Endothelial cell of umbilical vein (primary cell): ENCODE measurements around the gene CDH11. TPM values are rescaled to one million over a fixed set of nuclear protein-coding genes. Genes with fewer than 3 reads are reported as not detected.

Experiments used
- BruUV-seq: library from RNA; stranded (reverse); fragments of 400-500 nt; replicated peaks from 2 replicates; lab custom pipeline; 2021; lab: Mats Ljungman, UMichigan
- CTCF ChIA-PET: fragments of 300-600, 350-600 bp; sonication (Branson Sonifier 250); formaldehyde crosslinking; loops from one replicate; lab custom pipeline; 2021; ENCODE audit warnings: antibody characterized with exemption, inconsistent platforms; lab: Charles Lee
- POLR2A ChIA-PET: fragments of 300-600, 350-600 bp; sonication (Branson Sonifier 250); formaldehyde crosslinking; loops from one replicate; lab custom pipeline; 2021; ENCODE audit warnings: antibody characterized with exemption, inconsistent platforms; lab: Charles Lee
- DNase-seq: peaks from one replicate; pipeline ENCODE4 v3.0.0-alpha.2; 2011; ENCODE audit warnings: low read depth, low spot score
- FAIRE-seq: peaks from 2 replicates; lab custom pipeline; 2011; peaks lifted over from hg19 to GRCh38; lab: Jason Lieb, UNC
- H2AFZ ChIP-seq: 2 replicates; pipeline ENCODE4 v1.6.0; 2012; ENCODE audit warnings: low read depth, low read length, control low read depth, inconsistent platforms
- H3K27ac ChIP-seq: 2 replicates; pipeline ENCODE4 v1.5.1; 2011; ENCODE audit warnings: low read depth, mild to moderate bottlenecking, control low read depth, low read length, moderate library complexity; ENCODE audit not compliant: insufficient read depth
- H3K27me3 ChIP-seq, 2 experiments: 2 replicates each; pipeline versions ENCODE4 v1.6.0 to v1.6.1; 2011; ENCODE audit warnings: low read length in 2 of 2, mixed read lengths in 1 of 2; ENCODE audit not compliant: control insufficient read depth in 2 of 2, insufficient read depth in 2 of 2
- H3K36me3 ChIP-seq, 2 experiments: 2 replicates in 1 of 2; 3 replicates in 1 of 2; pipeline ENCODE4 v1.5.1; 2011; ENCODE audit warnings: low read length in 2 of 2, mild to moderate bottlenecking in 1 of 2, moderate library complexity in 1 of 2; ENCODE audit not compliant: control insufficient read depth in 2 of 2, insufficient read depth in 2 of 2; ENCODE audit errors: extremely low read depth in 1 of 2
- H3K4me1 ChIP-seq: 3 replicates; pipeline ENCODE4 v1.5.1; 2011; ENCODE audit warnings: mild to moderate bottlenecking, low read length; ENCODE audit not compliant: control insufficient read depth, insufficient read depth; ENCODE audit errors: extremely low read depth
- H3K4me2 ChIP-seq: 2 replicates; pipeline ENCODE4 v1.6.1; 2011; ENCODE audit warnings: low read length, control low read depth, mixed read lengths; ENCODE audit not compliant: insufficient read depth
- H3K4me3 ChIP-seq, 3 experiments: fragments of 200-600 bp in 1 of 3; sonication (generic), shearing (Covaris generic) in 1 of 3; replicated peaks in 1 of 3; 2 replicates each; pipeline ENCODE4 v1.5.1; 2011 to 2016; ENCODE audit warnings: control low read depth in 3 of 3, low read length in 3 of 3, mild to moderate bottlenecking in 2 of 3, inconsistent platforms in 1 of 3, low read depth in 1 of 3, moderate library complexity in 1 of 3; ENCODE audit not compliant: insufficient read depth in 1 of 3
- H3K79me2 ChIP-seq: 2 replicates; pipeline ENCODE4 v1.6.0; 2012; ENCODE audit warnings: low read length, inconsistent platforms; ENCODE audit not compliant: control insufficient read depth, insufficient read depth
- H3K9ac ChIP-seq: replicated peaks from 2 replicates; pipeline ENCODE3; 2011; ENCODE audit warnings: low read length, control low read depth; ENCODE audit not compliant: insufficient read depth; ENCODE audit errors: extremely low read depth
- H3K9me1 ChIP-seq: replicated peaks from 3 replicates; pipeline ENCODE4 v1.6.0; 2011; ENCODE audit warnings: mild to moderate bottlenecking, low read length; ENCODE audit not compliant: control insufficient read depth, insufficient read depth; ENCODE audit errors: extremely low read depth
- H3K9me3 ChIP-seq: replicated peaks from 2 replicates; pipeline ENCODE4 v1.5.1; 2012; ENCODE audit warnings: low read length, inconsistent platforms; ENCODE audit not compliant: control insufficient read depth, insufficient read depth
- H4K20me1 ChIP-seq: replicated peaks from 2 replicates; pipeline ENCODE3; 2011; ENCODE audit warnings: mild to moderate bottlenecking, low read length; ENCODE audit not compliant: control insufficient read depth, insufficient read depth; ENCODE audit errors: extremely low read depth
- CTCF ChIP-seq, 2 donors: IDR thresholded peaks; 1 replicate in 1 of 2; 2 replicates in 1 of 2; pipeline ENCODE4 v1.5.1; 2011; ENCODE audit warnings: low read length in 2 of 2, mild to moderate bottlenecking in 2 of 2, moderate library complexity in 2 of 2, control low read depth in 1 of 2, inconsistent platforms in 1 of 2, low read depth in 1 of 2; ENCODE audit not compliant: insufficient read depth in 1 of 2; ENCODE audit errors: extremely low read depth in 1 of 2
- EZH2 ChIP-seq: IDR thresholded peaks from 2 replicates; pipeline ENCODE4 v1.6.1; 2012; ENCODE audit warnings: borderline replicate concordance, low read depth, mild to moderate bottlenecking, moderate library complexity, low read length, inconsistent platforms; ENCODE audit not compliant: severe bottlenecking
- FOS ChIP-seq: IDR thresholded peaks from 2 replicates; pipeline ENCODE4 v1.6.1; 2011; ENCODE audit warnings: mild to moderate bottlenecking, low read length, moderate library complexity, borderline replicate concordance; ENCODE audit not compliant: insufficient read depth
- GATA2 ChIP-seq: IDR thresholded peaks from 2 replicates; pipeline ENCODE4 v1.7.0; 2011; ENCODE audit warnings: low read depth, mild to moderate bottlenecking, moderate library complexity, mixed read lengths, low read length; ENCODE audit not compliant: insufficient read length, insufficient read depth
- JUN ChIP-seq: IDR thresholded peaks from 2 replicates; pipeline ENCODE4 v1.6.1; 2011; ENCODE audit warnings: borderline replicate concordance, low read depth; ENCODE audit not compliant: insufficient read length, insufficient read depth
- MAX ChIP-seq: IDR thresholded peaks from 2 replicates; pipeline ENCODE4 v1.6.1; 2011; ENCODE audit not compliant: insufficient read depth, insufficient read length
- MYC ChIP-seq: IDR thresholded peaks from one replicate; pipeline ENCODE4 v1.6.1; 2011; ENCODE audit warnings: mild to moderate bottlenecking, low read depth, low read length
- POLR2A ChIP-seq: IDR thresholded peaks from 2 replicates; pipeline ENCODE4 v1.6.1; 2012; ENCODE audit warnings: low read depth, mild to moderate bottlenecking, control low read depth, low read length
- POLR2AphosphoS5 ChIP-seq: IDR thresholded peaks from 2 replicates; pipeline ENCODE4 v1.6.1; 2012; ENCODE audit warnings: low read depth, mild to moderate bottlenecking, control low read depth, low read length, moderate library complexity; ENCODE audit not compliant: insufficient read depth
- dilution Hi-C: fragments of 300-500 bp; cut with MboI; formaldehyde crosslinking; loops from one replicate; pipeline ENCODE4 v1.15.0; 2019; ENCODE audit warnings: low sequenced_read_pairs; ENCODE audit not compliant: extremely low pct_ligation_motif_present
- intact Hi-C: fragments of 100-400 bp; cut with micrococcal nuclease; formaldehyde crosslinking; loops from one replicate; pipeline ENCODE4 v1.10.0; 2022
- polyA plus RNA-seq, 4 experiments: library from polyadenylated mRNA; depleted of rRNA in 3 of 4; stranded (reverse) in 3 of 4; unstranded in 1 of 4; fragments of >200 nt; gene quantifications; 2 replicates each; pipeline versions ENCODE4 v1.2.1 to v1.2.3, GENCODE V29; 2011 to 2012; ENCODE audit warnings: missing spikeins in 1 of 4
- total RNA-seq: library from RNA; stranded (reverse); gene quantifications from 2 replicates; pipeline ENCODE4 v1.2.3, GENCODE V29; 2021

The CDH11 gene
- total and polyA plus RNA-seq, 2 donors (not counting 3 experiments of a cell fraction or from before 2014, with no cell fraction given) = 30.4 to 32.7 TPM

GRCh38 chr16:65097296-65097695 is 24.6 kb downstream of the CDH11 start:
- dilution Hi-C loops = no loop called here
- H3K27me3 ChIP-seq = no peaks in the 10 kb centered on the region
- no peaks in the 10 kb centered on the region for H4K20me1 ChIP-seq
- no peak overlapping the region for H3K4me2 ChIP-seq
- no peak overlapping the region for H2AFZ ChIP-seq
- H3K9me1 ChIP-seq = no peaks in the 10 kb centered on the region
- DNase-seq = no peak
- intact Hi-C loops = no loop called here
- no peak overlapping the region for H3K9ac ChIP-seq
- no peaks in the 10 kb centered on the region for H3K9me3 ChIP-seq
- no peak for TF ChIP-seq EZH2
- TF ChIP-seq CTCF (IDR thresholded peaks at IDR 0.05; ENCODE audit: extremely low read depth in 1 of 2, insufficient read depth in 1 of 2, low read depth in 1 of 2, low read length in 2 of 2) = no peak
- no peak for TF ChIP-seq FOS
- no peak for TF ChIP-seq MAX
- TF ChIP-seq JUN = no peak
- no peak for TF ChIP-seq POLR2A
- no peak for TF ChIP-seq MYC
- no peak for TF ChIP-seq POLR2AphosphoS5
- no peak for TF ChIP-seq GATA2
- ChIA-PET CTCF (no interaction called here), POLR2A (no interaction called here)
- no peaks in the 10 kb centered on the region for H3K4me1 ChIP-seq
- H3K27ac ChIP-seq = no peak overlapping the region
- no peaks in the 10 kb centered on the region for H3K36me3 ChIP-seq
- no TSS peak for BruUV-seq
- H3K79me2 ChIP-seq = no peaks in the 10 kb centered on the region
- FAIRE-seq = no peak
- no peak overlapping the region for H3K4me3 ChIP-seq
